K562 (cell line): ENCODE measurements around the gene GTF3C1.

Source experiments
- ATF7 ChIP-seq: fragments of 450-650 bp; IDR thresholded peaks from 2 replicates; pipeline ENCODE4 v1.7.1; 2014; ENCODE audit warnings: mild to moderate bottlenecking, moderate library complexity
- EZH2 ChIP-seq: IDR thresholded peaks from 2 replicates; pipeline ENCODE4 v1.6.1; 2012; ENCODE audit warnings: low read depth, mild to moderate bottlenecking, inconsistent platforms, low read length, borderline replicate concordance
- NFE2L1 ChIP-seq: fragments of 450-650 bp; IDR thresholded peaks from 2 replicates; pipeline ENCODE4 v1.6.1; 2016; ENCODE audit warnings: missing genetic modification characterization, low read depth, mild to moderate bottlenecking, missing compliant biosample characterization, moderate library complexity, borderline replicate concordance
- NR2C2 ChIP-seq, 2 experiments: fragments of 200-800 bp in 1 of 2; sonication (Bioruptor generic) in 1 of 2; sonication (generic) in 1 of 2; formaldehyde crosslinking in 1 of 2; IDR thresholded peaks; 2 replicates each; pipeline versions ENCODE4 v1.6.1 to v1.8.0; 2016 to 2022; ENCODE audit warnings: mild to moderate bottlenecking in 1 of 2, missing compliant biosample characterization in 1 of 2, missing genetic modification characterization in 1 of 2, missing genetic modification reagents in 1 of 2
- POLR2AphosphoS5 ChIP-seq: IDR thresholded peaks from 2 replicates; pipeline ENCODE4 v1.6.1; 2011; ENCODE audit warnings: mild to moderate bottlenecking, low read depth, low read length, moderate library complexity; ENCODE audit not compliant: control insufficient read depth, insufficient read depth
- SPI1 ChIP-seq: IDR thresholded peaks from 2 replicates; pipeline ENCODE4 v1.6.1; 2011; ENCODE audit warnings: low read depth, low read length, control low read depth, borderline replicate concordance
- TBP ChIP-seq: optimal IDR thresholded peaks from 2 replicates; pipeline ENCODE3; 2011; ENCODE audit warnings: low read depth, low read length, improper control_type of control experiment
- TRIM28 ChIP-seq: fragments of 450-650 bp; IDR thresholded peaks from 2 replicates; pipeline ENCODE4 v1.6.1; 2017
- ZFX ChIP-seq: sonication (generic); formaldehyde crosslinking; IDR thresholded peaks from 2 replicates; pipeline ENCODE4 v1.8.0; 2022; ENCODE audit warnings: mild to moderate bottlenecking, missing genetic modification reagents, moderate library complexity
- TF ChIP-seq, protein P1 (sequence below), 3 experiments: IDR thresholded peaks in 2 of 3; conservative IDR thresholded peaks in 1 of 3; 2 replicates each; pipeline ENCODE4 v1.5.1; 2011 to 2012; ENCODE audit warnings: low read length in 3 of 3, mild to moderate bottlenecking in 3 of 3, control low read depth in 2 of 3, improper control_type of control experiment in 1 of 3, inconsistent platforms in 1 of 3, low read depth in 1 of 3, mixed read lengths in 1 of 3, moderate library complexity in 1 of 3; ENCODE audit not compliant: insufficient read depth in 2 of 3

DNA sequence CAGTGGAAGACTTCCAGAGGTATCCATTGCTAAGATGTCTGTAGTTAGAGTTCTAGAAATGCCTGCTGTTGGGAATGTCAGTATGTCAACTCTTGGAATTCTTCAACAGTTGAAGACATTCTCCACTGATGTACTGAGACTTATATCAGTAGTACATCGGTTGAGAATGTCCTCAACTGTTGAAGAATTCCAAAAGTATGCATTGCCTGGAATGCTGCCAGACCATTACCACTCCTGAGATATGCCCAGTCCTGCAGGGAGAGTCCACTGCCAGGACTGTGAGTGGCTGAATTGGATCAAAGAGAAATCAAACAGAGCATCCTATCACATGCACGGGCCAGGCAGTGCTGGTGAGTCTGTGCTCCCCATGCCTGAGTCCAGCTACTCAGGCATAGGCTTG is 105.7 kb downstream of the GTF3C1 start:
- TF ChIP-seq NR2C2 (CRISPR knock-in tag; IDR thresholded peaks at IDR 0.05) = no peak
- TF ChIP-seq NR2C2 (tag; IDR thresholded peaks at IDR 0.05) = no peak
- TF ChIP-seq ATF7 = no peak
- no peak for TF ChIP-seq ZFX (CRISPR knock-in tag)
- no peak for TF ChIP-seq TBP
- TF ChIP-seq, protein P1, sequence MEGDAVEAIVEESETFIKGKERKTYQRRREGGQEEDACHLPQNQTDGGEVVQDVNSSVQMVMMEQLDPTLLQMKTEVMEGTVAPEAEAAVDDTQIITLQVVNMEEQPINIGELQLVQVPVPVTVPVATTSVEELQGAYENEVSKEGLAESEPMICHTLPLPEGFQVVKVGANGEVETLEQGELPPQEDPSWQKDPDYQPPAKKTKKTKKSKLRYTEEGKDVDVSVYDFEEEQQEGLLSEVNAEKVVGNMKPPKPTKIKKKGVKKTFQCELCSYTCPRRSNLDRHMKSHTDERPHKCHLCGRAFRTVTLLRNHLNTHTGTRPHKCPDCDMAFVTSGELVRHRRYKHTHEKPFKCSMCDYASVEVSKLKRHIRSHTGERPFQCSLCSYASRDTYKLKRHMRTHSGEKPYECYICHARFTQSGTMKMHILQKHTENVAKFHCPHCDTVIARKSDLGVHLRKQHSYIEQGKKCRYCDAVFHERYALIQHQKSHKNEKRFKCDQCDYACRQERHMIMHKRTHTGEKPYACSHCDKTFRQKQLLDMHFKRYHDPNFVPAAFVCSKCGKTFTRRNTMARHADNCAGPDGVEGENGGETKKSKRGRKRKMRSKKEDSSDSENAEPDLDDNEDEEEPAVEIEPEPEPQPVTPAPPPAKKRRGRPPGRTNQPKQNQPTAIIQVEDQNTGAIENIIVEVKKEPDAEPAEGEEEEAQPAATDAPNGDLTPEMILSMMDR (IDR thresholded peaks at IDR 0.05 in 2 of 3, conservative IDR thresholded peaks at IDR 0.05 in 1 of 3; ENCODE audit: insufficient read depth in 2 of 3, low read depth in 1 of 3, low read length in 3 of 3) = no peak
- no peak for TF ChIP-seq POLR2AphosphoS5
- TF ChIP-seq TRIM28 = no peak
- no peak for TF ChIP-seq EZH2
- no peak for TF ChIP-seq SPI1
- TF ChIP-seq NFE2L1 (tag) = no peak
